Spleen (tissue), 7 donors: Measurements from ENCODE around the gene PLOD1.

Experiments
- CTCF ChIP-seq, 11 experiments: fragments of 200-600 bp in 7 of 11; fragments of 450-650 bp in 4 of 11; sonication (generic) in 4 of 11; IDR thresholded peaks in 8 of 11; conservative IDR thresholded peaks in 3 of 11; 1 replicate in 7 of 11; 2 replicates in 4 of 11; pipeline versions ENCODE4 v1.4.0 to v1.8.0; 2016 to 2021; ENCODE audit warnings: antibody characterized with exemption in 11 of 11, inconsistent platforms in 4 of 11, mild to moderate bottlenecking in 1 of 11
- POLR2A ChIP-seq, 3 donors: fragments of 450-650 bp; IDR thresholded peaks; one replicate each; pipeline ENCODE4 v1.5.1; 2017; ENCODE audit warnings: antibody characterized with exemption in 3 of 3, mild to moderate bottlenecking in 1 of 3
- POLR2AphosphoS5 ChIP-seq, 3 donors: sonication (generic); formaldehyde crosslinking; IDR thresholded peaks; one replicate each; pipeline ENCODE4 v1.5.1; 2017; ENCODE audit warnings: antibody characterized with exemption in 3 of 3
- donor health status: DM: no; HTN: no; CAD: no; lungs with moderate emphysema.
- donor health status: DM: no; HTN: no; CAD: no.
- donor health status: DM: no; HTN: no; CAD: no.

GRCh38 chr1:11943619-11944018, 9.1 kb downstream of the PLOD1 start:
- TF ChIP-seq CTCF (IDR thresholded peaks at IDR 0.05 in 8 of 11, conservative IDR thresholded peaks at IDR 0.05 in 3 of 11) (no peak), POLR2A (IDR thresholded peaks at IDR 0.05) (no peak), POLR2AphosphoS5 (IDR thresholded peaks at IDR 0.05) (no peak)
